ENCODE data around the gene PRDM16.

DNA sequence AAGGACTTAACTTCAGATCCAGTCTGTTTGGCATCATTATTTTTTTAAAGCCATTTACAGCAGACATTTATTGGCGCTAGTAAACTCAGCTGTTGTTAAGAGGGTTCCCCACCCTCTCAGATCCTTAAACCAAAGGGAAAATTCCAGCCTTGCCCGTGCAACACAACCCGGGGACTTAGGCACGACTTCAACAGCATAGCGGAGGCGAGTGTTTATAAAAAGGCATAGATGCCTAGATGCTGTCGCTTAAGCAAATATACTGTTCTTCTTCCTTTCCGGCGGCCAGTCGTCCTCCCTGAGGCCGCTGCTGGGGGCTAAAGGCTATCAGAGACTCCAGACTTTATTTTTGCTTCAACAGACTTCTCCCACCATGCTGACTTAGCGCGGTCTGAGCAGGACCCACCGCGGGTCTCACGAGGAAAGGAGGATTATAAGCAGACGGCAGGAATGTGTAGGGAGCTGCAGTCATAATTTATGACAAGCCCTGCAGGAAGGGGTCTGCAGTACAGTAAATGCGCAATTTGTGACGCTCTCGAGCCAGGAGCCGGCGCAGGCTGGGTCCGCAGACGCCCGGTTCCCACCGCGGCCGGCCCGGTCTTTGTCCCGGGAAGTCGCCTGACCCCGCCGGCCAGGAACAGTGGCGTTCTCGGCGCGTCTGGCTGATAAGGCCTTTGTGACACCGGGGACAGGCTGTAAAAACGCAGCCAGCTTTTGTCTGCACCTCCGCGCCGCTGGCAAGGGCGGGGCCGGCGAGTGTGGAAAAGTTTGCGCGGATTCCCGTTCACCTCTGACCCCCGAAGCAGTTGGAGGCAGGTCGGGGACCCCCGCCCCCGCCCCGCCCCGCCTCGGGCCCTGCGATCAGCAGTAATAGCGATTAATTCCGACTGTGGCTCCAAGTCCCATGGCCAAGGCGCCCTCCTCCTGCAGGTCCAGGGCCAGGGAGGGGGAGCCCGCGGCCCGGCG lies 324.3 kb downstream of the PRDM16 start:
- TF ChIP-seq ATF1 (CRISPR knock-in tag; IDR thresholded peaks at IDR 0.05): no peak
- no peak for TF ChIP-seq CTCF (IDR thresholded peaks at IDR 0.05)
- no peak for TF ChIP-seq JUN (CRISPR knock-in tag; IDR thresholded peaks at IDR 0.05)
- TF ChIP-seq SMAD3 (CRISPR knock-in tag; IDR thresholded peaks at IDR 0.05; ENCODE audit: borderline replicate concordance): no peak
- TF ChIP-seq CREM (CRISPR knock-in tag; IDR thresholded peaks at IDR 0.05): no peak
- TF ChIP-seq NR2C2 (CRISPR knock-in tag; IDR thresholded peaks at IDR 0.05): no peak
- no peak for TF ChIP-seq HMGXB4 (CRISPR knock-in tag; IDR thresholded peaks at IDR 0.05)
- no peak for TF ChIP-seq KAT7 (CRISPR knock-in tag; IDR thresholded peaks at IDR 0.05; ENCODE audit: borderline replicate concordance)
- no peak for TF ChIP-seq ATF2 (CRISPR knock-in tag; IDR thresholded peaks at IDR 0.05; ENCODE audit: borderline replicate concordance, low read depth)
